Colonic mucosa (tissue), 4 donors: ENCODE results near the gene GLIPR1. TPM values are rescaled to one million over a fixed set of nuclear protein-coding genes. Genes with fewer than 3 reads are reported as not detected.
"Not testable (repeated sequence)": the region's sequence is repeated elsewhere in the genome, so short reads cannot be mapped to it uniquely, and the experiment has no call there.

Source experiments
- DNase-seq: peaks from one replicate; pipeline ENCODE4 v3.0.0-alpha.2; 2020
- H3K27ac ChIP-seq: fragments of 200-600 bp; one replicate; pipeline ENCODE4 v1.8.0; 2021
- H3K27me3 ChIP-seq: fragments of 200-600 bp; one replicate; pipeline ENCODE4 v1.8.0; 2021
- H3K36me3 ChIP-seq: fragments of 200-600 bp; one replicate; pipeline ENCODE4 v1.8.0; 2021
- H3K4me1 ChIP-seq: fragments of 200-600 bp; one replicate; pipeline ENCODE4 v1.8.0; 2021; ENCODE audit warnings: mild to moderate bottlenecking
- H3K4me3 ChIP-seq: fragments of 200-600 bp; one replicate; pipeline ENCODE4 v1.8.0; 2021
- H3K9ac ChIP-seq, 2 donors: one replicate each; pipeline ENCODE4 v1.7.0; 2013; ENCODE audit warnings: control low read depth in 2 of 2, low read depth in 2 of 2, low read length in 2 of 2
- H3K9me3 ChIP-seq: fragments of 200-600 bp; one replicate; pipeline ENCODE4 v1.8.0; 2021
- intact Hi-C: fragments of 100-400 bp; cut with DNase I; formaldehyde crosslinking; loops from one replicate; pipeline ENCODE4 v1.14.1; 2022
- total RNA-seq, 2 donors: library from RNA; stranded (reverse); fragmentation: NEBNext Ultra II Directional in 1 of 2; extraction: Animal tissue kit (Norgen Biotek cat#: 25700) in 1 of 2; gene quantifications; one replicate each; pipeline ENCODE4 v1.2.1, GENCODE V29; 2021
- TF ChIP-seq, protein P1 (sequence below): fragments of 200-600 bp; IDR thresholded peaks from one replicate; pipeline ENCODE4 v1.8.0; 2022; ENCODE audit warnings: antibody characterized with exemption, mild to moderate bottlenecking
- donor health status: healthy.
- donor health status: DM: no; HTN: no; CAD: no.
- donor health status: DM: no; HTN: no; CAD: no.

Gene GLIPR1
- total RNA-seq, 2 donors from 2014 or later = 1.8 to 11.0 TPM

DNA sequence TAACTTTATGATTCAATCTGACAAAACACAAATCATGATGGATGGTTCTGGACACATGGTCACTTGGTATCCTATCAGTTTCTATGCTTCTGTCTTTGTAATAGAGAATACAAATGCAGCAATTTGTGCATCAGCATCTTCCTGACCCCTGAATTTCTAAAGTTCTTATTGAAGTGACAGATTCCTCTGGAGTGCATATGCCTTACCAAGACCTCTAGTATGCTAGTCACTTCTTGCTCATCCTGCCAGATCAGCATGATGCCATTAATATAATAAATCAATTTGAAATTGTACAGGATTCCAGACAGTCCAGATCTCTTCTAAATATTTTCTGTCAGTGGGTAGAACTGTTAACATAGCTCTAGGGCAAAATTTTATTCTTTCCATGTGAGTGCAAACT is 40.6 kb upstream of the GLIPR1 start:
- H3K9ac ChIP-seq = no peak overlapping the region
- TF ChIP-seq, protein P1, sequence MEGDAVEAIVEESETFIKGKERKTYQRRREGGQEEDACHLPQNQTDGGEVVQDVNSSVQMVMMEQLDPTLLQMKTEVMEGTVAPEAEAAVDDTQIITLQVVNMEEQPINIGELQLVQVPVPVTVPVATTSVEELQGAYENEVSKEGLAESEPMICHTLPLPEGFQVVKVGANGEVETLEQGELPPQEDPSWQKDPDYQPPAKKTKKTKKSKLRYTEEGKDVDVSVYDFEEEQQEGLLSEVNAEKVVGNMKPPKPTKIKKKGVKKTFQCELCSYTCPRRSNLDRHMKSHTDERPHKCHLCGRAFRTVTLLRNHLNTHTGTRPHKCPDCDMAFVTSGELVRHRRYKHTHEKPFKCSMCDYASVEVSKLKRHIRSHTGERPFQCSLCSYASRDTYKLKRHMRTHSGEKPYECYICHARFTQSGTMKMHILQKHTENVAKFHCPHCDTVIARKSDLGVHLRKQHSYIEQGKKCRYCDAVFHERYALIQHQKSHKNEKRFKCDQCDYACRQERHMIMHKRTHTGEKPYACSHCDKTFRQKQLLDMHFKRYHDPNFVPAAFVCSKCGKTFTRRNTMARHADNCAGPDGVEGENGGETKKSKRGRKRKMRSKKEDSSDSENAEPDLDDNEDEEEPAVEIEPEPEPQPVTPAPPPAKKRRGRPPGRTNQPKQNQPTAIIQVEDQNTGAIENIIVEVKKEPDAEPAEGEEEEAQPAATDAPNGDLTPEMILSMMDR = no peak
- no peaks in the 10 kb centered on the region for H3K4me1 ChIP-seq
- H3K9me3 ChIP-seq = no peaks in the 10 kb centered on the region
- no peak overlapping the region for H3K27ac ChIP-seq
- H3K36me3 ChIP-seq = no peaks in the 10 kb centered on the region
- intact Hi-C loops = no loop called here
- no peaks in the 10 kb centered on the region for H3K27me3 ChIP-seq
- H3K4me3 ChIP-seq = no peak overlapping the region
- DNase-seq = no peak

DNA sequence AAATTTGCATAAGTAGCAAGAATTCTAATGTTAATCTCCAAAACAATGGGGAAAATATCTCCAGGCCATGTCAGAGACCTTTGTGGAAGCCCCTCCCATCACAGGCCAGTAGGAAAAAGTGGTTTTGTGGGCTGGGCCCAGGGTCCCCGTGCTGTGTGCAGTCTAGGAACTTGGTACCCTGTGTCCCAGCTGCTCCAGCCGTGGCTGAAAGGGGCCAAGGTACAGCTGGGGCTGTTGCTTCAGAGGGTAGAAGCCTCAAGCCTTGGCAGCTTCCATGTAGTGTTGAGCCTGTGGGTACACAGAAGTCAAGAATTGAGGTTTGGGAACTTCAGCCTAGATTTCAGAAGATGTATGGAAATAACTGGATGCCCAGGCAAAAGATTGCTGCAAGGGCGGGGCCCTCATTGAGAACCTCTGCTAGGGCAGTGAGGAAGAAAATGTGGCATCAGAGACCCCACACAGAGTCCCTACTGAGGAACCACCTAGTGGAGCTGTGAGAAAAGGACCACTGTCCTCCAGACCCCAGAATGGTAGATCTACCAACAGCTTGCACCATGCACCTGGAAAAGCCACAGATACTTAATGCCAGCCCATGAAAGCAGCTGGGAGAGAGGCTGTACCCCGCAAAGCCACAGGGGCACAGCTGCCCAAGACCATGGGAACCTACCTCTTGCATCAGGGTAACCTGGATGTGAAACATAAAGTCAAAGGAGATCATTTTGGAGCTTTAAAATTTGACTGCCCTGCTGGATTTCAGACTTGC is 38.7 kb upstream of the GLIPR1 start:
- intact Hi-C loops, H3K9ac ChIP-seq, H3K4me1 ChIP-seq, H3K36me3 ChIP-seq, H3K4me3 ChIP-seq, DNase-seq, H3K9me3 ChIP-seq, H3K27ac ChIP-seq, H3K27me3 ChIP-seq: not testable (repeated sequence)

DNA sequence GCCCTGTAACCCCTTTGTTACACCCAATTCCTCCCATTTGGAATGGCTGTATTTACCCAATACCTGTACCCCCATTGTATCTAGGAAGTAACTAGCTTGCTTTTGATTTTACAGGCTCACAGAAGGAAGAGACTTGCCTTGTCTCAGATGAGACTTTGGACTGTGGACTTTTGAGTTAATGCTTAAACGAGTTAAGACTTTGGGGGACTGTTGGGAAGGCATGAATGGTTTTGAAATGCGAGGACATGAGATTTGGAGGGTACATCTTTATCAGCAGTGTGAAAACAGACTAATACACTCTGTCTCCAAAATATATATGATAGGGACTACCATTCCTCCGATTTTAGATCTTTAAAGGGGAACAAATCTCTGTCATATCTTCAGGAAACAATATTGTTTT is 38.1 kb upstream of the GLIPR1 start:
- H3K27me3 ChIP-seq, H3K9ac ChIP-seq, H3K4me1 ChIP-seq, H3K9me3 ChIP-seq, intact Hi-C loops, H3K4me3 ChIP-seq, H3K27ac ChIP-seq, H3K36me3 ChIP-seq, DNase-seq: not testable (repeated sequence)

DNA sequence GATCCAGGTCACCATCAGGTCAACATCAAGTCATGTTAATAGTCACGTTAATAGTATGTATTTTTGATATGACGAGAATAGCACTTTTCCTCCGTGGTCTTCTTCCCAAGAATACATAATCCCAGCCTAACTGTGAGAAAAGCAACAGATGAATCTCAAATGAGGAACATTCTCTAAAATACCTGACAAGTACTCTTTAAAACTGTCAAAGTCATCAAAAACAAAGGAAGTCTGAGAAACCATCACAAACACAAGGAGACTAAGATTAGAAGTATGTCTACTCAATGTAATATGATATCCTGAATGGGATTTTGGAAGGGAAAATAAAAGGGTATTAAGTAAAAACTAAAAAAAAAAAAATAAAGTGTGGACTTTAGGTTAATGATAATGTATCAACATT is 36.8 kb upstream of the GLIPR1 start:
- Histone ChIP-seq H3K9me3 (no peaks in the 10 kb centered on the region), H3K27ac (no peak overlapping the region), H3K4me3 (no peak overlapping the region), H3K4me1 (no peaks in the 10 kb centered on the region), H3K9ac (no peak overlapping the region), H3K36me3 (no peaks in the 10 kb centered on the region), H3K27me3 (no peaks in the 10 kb centered on the region)
- DNase-seq = no peak
- intact Hi-C loops = no loop called here
- TF ChIP-seq, protein P1 = no peak

DNA sequence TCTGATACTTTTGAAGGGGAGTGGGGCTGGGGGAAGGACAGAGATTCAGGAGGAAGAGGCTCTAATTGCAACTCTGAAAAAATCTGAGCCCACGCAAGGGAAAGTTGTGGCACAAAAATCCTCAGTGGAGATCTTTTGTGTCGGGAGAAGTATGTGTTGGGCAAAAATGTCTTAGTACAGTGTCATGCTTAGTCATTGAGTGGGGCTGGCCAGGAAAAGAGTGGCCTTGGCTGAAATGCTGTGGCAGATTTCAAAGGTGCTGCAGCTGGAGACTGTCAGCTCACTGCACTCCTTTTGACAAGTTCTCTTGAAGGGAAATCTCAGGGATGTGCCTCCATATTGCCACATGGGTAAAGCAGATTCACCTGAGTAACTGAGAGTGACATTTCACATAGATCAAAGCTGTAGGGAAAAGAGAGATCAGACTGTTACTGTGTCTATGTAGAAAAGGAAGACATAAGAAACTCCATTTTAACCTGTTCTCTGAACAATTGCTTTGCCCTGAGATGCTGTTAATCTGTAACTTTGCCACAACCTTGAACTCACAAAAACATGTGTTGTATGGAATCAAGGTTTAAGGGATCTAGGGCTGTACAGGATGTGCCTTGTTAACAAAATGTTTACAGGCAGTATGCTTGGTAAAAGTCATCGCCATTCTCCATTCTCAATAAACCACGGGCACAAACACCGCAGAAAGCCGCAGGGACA is 36.0 kb upstream of the GLIPR1 start:
- Histone ChIP-seq H3K4me1 (no peaks in the 10 kb centered on the region), H3K27ac (no peak overlapping the region), H3K9ac (no peak overlapping the region), H3K9me3 (no peaks in the 10 kb centered on the region), H3K4me3 (no peak overlapping the region), H3K36me3 (no peaks in the 10 kb centered on the region), H3K27me3 (no peaks in the 10 kb centered on the region)
- DNase-seq = no peak
- intact Hi-C loops = no loop called here
- TF ChIP-seq, protein P1 = no peak

DNA sequence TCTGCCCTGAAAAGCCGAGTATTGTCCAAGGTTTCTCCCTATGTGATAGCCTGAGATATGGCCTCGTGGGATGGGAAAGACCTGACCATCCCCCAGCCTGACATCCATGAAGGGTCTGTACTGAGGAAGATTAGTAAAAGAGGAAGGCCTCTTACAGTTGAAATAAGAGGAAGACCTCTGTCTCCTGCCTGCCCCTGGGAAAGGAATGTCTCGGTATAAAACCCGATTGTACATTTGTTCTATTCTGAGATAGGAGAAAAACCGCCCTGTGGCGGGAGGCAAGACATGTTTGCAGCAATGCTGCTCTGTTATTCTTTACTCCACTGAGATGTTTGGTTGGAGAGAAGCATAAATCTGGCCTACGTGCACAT is 35.4 kb upstream of the GLIPR1 start:
- DNase-seq, H3K27me3 ChIP-seq, H3K4me3 ChIP-seq, H3K9me3 ChIP-seq, intact Hi-C loops, H3K36me3 ChIP-seq, H3K27ac ChIP-seq, H3K9ac ChIP-seq, H3K4me1 ChIP-seq: not testable (repeated sequence)

DNA sequence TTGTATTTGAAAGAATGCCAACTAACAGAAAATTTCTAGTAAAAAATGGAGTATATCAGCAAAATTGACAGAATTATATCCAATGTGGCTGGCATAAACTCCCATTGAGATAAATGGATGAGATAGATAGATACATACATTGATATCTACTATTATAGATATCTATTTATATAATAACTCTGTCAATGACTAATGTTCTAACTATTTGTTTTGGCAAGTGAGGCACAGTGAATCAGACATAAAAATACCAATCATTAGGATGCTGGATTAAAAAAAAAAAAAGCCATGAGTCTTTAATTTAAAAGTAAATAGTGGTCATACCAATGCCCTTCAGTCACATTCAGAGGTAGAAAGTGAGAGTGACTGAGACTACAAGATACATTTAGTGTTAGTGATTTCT is 33.7 kb upstream of the GLIPR1 start:
- H3K9me3 ChIP-seq = no peaks in the 10 kb centered on the region
- H3K4me3 ChIP-seq = no peak overlapping the region
- no peak for DNase-seq
- H3K36me3 ChIP-seq = no peaks in the 10 kb centered on the region
- intact Hi-C loops = no loop called here
- H3K9ac ChIP-seq = no peak overlapping the region
- H3K4me1 ChIP-seq = no peaks in the 10 kb centered on the region
- H3K27ac ChIP-seq = no peak overlapping the region
- TF ChIP-seq, protein P1 = no peak
- no peaks in the 10 kb centered on the region for H3K27me3 ChIP-seq
